ENCODE measurements around the gene YPEL3.

The YPEL3 gene

DNA sequence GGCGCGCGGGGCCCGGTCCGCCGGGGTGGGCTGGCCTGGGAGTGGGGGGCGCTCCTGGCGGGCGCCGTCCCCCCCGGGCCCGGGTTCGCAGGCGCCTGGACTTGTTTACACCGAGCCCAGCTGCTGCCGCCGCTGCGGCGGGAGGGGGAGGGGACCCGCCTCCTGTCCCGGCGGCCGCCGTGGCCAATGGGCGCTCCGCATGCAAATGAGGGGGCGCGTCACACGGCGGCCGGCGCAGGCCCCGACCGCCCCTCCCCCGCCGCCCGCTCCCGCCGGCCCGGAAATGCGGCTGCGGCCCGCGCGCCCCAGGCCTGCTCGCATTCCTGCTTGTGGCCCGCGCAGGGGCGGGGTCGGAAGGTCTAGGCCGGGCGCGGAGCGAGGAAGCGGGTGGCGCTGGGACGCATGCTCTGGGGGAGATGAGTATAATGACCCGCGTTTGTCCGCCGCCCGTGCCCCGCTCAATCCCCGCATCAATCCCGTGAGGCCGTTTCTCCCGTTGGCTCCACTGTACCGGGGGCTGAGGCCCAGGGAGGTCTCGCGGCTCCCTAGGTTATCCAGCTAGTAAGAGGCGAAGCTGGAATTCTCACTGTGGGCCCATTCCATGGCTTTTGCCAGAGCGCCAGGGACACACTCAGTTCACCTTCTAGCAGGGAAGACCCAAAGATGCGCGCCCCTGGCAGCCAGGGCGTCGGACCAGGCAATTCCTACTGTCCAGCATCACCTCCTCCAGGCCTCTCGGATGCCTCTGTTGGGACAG is at the start of gene YPEL3 (continued):
- TF ChIP-seq ZBTB7A (tag by site-specific recombination; IDR thresholded peaks at IDR 0.05; ENCODE audit: low read depth) (peak; percentile 70; the same call in 1 of the 2 replicates), ZFP69B (tag by site-specific recombination; IDR thresholded peaks at IDR 0.05) (peak; percentile 71), ZNF266 (tag by site-specific recombination; IDR thresholded peaks at IDR 0.05; ENCODE audit: low read depth) (no peak), MZF1 (tag by site-specific recombination; IDR thresholded peaks at IDR 0.05; ENCODE audit: borderline replicate concordance) (no peak), ZNF112 (tag by site-specific recombination; IDR thresholded peaks at IDR 0.05) (no peak), BCL11B (tag by site-specific recombination; IDR thresholded peaks at IDR 0.05; ENCODE audit: low read depth) (peak; percentile 54; the same call in 1 of the 2 replicates), ZNF660 (tag by site-specific recombination; IDR thresholded peaks at IDR 0.05) (peak; percentile 82), TRIM28 (IDR thresholded peaks at IDR 0.05; ENCODE audit: borderline replicate concordance, low read length) (no peak), ZNF175 (tag by site-specific recombination; IDR thresholded peaks at IDR 0.05) (no peak), ZNF174 (tag by site-specific recombination; IDR thresholded peaks at IDR 0.05) (no peak), ZNF530 (tag by site-specific recombination; IDR thresholded peaks at IDR 0.05; ENCODE audit: low read depth) (no peak), MEIS1 (CRISPR knock-in tag; IDR thresholded peaks at IDR 0.05; ENCODE audit: borderline replicate concordance) (no peak), ZNF707 (tag by site-specific recombination; IDR thresholded peaks at IDR 0.05) (no peak), ZNF701 (tag by site-specific recombination; IDR thresholded peaks at IDR 0.05) (no peak), MYNN (tag by site-specific recombination; IDR thresholded peaks at IDR 0.05; ENCODE audit: borderline replicate concordance) (no peak), SALL2 (tag by site-specific recombination; IDR thresholded peaks at IDR 0.05; ENCODE audit: borderline replicate concordance) (no peak), FEZF1 (tag by site-specific recombination; IDR thresholded peaks at IDR 0.05) (no peak), PRDM1 (tag by site-specific recombination; IDR thresholded peaks at IDR 0.05) (no peak), ZSCAN30 (tag by site-specific recombination; IDR thresholded peaks at IDR 0.05) (peak; percentile 80; the same call in 1 of the 2 replicates), ZIC2 (tag by site-specific recombination; IDR thresholded peaks at IDR 0.05) (peak; percentile 41; the same call in 1 of the 2 replicates)
- TF ChIP-seq, protein P1, sequence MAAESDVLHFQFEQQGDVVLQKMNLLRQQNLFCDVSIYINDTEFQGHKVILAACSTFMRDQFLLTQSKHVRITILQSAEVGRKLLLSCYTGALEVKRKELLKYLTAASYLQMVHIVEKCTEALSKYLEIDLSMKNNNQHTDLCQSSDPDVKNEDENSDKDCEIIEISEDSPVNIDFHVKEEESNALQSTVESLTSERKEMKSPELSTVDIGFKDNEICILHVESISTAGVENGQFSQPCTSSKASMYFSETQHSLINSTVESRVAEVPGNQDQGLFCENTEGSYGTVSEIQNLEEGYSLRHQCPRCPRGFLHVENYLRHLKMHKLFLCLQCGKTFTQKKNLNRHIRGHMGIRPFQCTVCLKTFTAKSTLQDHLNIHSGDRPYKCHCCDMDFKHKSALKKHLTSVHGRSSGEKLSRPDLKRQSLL (tag by site-specific recombination; IDR thresholded peaks at IDR 0.05): no peak
- TF ChIP-seq, protein P2, sequence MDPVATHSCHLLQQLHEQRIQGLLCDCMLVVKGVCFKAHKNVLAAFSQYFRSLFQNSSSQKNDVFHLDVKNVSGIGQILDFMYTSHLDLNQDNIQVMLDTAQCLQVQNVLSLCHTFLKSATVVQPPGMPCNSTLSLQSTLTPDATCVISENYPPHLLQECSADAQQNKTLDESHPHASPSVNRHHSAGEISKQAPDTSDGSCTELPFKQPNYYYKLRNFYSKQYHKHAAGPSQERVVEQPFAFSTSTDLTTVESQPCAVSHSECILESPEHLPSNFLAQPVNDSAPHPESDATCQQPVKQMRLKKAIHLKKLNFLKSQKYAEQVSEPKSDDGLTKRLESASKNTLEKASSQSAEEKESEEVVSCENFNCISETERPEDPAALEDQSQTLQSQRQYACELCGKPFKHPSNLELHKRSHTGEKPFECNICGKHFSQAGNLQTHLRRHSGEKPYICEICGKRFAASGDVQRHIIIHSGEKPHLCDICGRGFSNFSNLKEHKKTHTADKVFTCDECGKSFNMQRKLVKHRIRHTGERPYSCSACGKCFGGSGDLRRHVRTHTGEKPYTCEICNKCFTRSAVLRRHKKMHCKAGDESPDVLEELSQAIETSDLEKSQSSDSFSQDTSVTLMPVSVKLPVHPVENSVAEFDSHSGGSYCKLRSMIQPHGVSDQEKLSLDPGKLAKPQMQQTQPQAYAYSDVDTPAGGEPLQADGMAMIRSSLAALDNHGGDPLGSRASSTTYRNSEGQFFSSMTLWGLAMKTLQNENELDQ (tag by site-specific recombination; IDR thresholded peaks at IDR 0.05; ENCODE audit: low read depth): no peak
- TF ChIP-seq, protein P3, sequence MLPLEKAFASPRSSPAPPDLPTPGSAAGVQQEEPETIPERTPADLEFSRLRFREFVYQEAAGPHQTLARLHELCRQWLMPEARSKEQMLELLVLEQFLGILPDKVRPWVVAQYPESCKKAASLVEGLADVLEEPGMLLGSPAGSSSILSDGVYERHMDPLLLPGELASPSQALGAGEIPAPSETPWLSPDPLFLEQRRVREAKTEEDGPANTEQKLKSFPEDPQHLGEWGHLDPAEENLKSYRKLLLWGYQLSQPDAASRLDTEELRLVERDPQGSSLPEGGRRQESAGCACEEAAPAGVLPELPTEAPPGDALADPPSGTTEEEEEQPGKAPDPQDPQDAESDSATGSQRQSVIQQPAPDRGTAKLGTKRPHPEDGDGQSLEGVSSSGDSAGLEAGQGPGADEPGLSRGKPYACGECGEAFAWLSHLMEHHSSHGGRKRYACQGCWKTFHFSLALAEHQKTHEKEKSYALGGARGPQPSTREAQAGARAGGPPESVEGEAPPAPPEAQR (tag by site-specific recombination; IDR thresholded peaks at IDR 0.05): no peak
- TF ChIP-seq, protein P4, sequence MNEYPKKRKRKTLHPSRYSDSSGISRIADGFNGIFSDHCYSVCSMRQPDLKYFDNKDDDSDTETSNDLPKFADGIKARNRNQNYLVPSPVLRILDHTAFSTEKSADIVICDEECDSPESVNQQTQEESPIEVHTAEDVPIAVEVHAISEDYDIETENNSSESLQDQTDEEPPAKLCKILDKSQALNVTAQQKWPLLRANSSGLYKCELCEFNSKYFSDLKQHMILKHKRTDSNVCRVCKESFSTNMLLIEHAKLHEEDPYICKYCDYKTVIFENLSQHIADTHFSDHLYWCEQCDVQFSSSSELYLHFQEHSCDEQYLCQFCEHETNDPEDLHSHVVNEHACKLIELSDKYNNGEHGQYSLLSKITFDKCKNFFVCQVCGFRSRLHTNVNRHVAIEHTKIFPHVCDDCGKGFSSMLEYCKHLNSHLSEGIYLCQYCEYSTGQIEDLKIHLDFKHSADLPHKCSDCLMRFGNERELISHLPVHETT (tag by site-specific recombination; IDR thresholded peaks at IDR 0.05): no peak
- TF ChIP-seq, protein P5, sequence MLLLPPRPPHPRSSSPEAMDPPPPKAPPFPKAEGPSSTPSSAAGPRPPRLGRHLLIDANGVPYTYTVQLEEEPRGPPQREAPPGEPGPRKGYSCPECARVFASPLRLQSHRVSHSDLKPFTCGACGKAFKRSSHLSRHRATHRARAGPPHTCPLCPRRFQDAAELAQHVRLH (tag by site-specific recombination; IDR thresholded peaks at IDR 0.05): no peak
- TF ChIP-seq, protein P6, sequence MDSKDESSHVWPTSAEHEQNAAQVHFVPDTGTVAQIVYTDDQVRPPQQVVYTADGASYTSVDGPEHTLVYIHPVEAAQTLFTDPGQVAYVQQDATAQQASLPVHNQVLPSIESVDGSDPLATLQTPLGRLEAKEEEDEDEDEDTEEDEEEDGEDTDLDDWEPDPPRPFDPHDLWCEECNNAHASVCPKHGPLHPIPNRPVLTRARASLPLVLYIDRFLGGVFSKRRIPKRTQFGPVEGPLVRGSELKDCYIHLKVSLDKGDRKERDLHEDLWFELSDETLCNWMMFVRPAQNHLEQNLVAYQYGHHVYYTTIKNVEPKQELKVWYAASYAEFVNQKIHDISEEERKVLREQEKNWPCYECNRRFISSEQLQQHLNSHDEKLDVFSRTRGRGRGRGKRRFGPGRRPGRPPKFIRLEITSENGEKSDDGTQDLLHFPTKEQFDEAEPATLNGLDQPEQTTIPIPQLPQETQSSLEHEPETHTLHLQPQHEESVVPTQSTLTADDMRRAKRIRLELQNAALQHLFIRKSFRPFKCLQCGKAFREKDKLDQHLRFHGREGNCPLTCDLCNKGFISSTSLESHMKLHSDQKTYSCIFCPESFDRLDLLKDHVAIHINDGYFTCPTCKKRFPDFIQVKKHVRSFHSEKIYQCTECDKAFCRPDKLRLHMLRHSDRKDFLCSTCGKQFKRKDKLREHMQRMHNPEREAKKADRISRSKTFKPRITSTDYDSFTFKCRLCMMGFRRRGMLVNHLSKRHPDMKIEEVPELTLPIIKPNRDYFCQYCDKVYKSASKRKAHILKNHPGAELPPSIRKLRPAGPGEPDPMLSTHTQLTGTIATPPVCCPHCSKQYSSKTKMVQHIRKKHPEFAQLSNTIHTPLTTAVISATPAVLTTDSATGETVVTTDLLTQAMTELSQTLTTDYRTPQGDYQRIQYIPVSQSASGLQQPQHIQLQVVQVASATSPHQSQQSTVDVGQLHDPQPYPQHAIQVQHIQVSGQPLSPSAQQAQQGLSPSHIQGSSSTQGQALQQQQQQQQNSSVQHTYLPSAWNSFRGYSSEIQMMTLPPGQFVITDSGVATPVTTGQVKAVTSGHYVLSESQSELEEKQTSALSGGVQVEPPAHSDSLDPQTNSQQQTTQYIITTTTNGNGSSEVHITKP (tag by site-specific recombination; IDR thresholded peaks at IDR 0.05): peak; percentile 27; the same call in 1 of the 2 replicates

Measured in HEK293 (cell line).